Neural cell (in vitro differentiated cells): ENCODE results near the gene ADAMTS4.

Source experiments
- EP300 ChIP-seq: fragments of 450-650 bp; conservative IDR thresholded peaks from 2 replicates; pipeline ENCODE4 v1.6.1; 2014; ENCODE audit warnings: antibody characterized with exemption, mild to moderate bottlenecking, moderate library complexity; ENCODE audit not compliant: poor library complexity, severe bottlenecking
- RAD21 ChIP-seq: fragments of 450-650 bp; conservative IDR thresholded peaks from 2 replicates; pipeline ENCODE4 v1.6.1; 2014; ENCODE audit warnings: antibody characterized with exemption, mild to moderate bottlenecking, moderate library complexity
- TAF1 ChIP-seq: IDR thresholded peaks from 2 replicates; pipeline ENCODE4 v1.6.1; 2012; ENCODE audit warnings: low read depth
- TF ChIP-seq, protein P1 (sequence below): fragments of 450-650 bp; IDR thresholded peaks from 2 replicates; pipeline ENCODE4 v1.5.1; 2014; ENCODE audit warnings: antibody characterized with exemption, mild to moderate bottlenecking, moderate library complexity; ENCODE audit not compliant: poor library complexity, severe bottlenecking

DNA sequence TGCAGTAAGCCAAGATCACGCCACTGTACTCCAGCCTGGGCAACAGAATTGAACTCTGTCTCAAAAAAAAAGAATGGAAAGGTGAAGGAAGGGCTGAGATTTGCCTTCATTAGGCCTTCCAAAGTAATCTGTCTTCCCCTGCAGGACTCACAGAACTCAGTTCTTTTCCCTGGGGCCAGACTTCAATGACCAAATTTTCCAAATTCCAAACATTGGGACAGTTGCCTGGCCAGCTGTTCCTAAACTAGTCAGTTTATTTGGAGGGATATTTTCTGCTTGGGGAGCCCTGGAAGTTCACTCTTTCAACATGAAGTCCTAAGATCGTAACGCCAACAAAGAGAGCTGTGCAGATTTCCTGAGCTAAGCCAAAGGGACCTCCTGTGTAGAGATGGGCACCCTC is 61.0 kb downstream of the ADAMTS4 start:
- TF ChIP-seq, protein P1, sequence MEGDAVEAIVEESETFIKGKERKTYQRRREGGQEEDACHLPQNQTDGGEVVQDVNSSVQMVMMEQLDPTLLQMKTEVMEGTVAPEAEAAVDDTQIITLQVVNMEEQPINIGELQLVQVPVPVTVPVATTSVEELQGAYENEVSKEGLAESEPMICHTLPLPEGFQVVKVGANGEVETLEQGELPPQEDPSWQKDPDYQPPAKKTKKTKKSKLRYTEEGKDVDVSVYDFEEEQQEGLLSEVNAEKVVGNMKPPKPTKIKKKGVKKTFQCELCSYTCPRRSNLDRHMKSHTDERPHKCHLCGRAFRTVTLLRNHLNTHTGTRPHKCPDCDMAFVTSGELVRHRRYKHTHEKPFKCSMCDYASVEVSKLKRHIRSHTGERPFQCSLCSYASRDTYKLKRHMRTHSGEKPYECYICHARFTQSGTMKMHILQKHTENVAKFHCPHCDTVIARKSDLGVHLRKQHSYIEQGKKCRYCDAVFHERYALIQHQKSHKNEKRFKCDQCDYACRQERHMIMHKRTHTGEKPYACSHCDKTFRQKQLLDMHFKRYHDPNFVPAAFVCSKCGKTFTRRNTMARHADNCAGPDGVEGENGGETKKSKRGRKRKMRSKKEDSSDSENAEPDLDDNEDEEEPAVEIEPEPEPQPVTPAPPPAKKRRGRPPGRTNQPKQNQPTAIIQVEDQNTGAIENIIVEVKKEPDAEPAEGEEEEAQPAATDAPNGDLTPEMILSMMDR: no peak
- TF ChIP-seq EP300: no peak
- no peak for TF ChIP-seq TAF1
- no peak for TF ChIP-seq RAD21
